GM18868 (cell line): ENCODE data around the gene PLEKHM3.
"Not testable (repeated sequence)": the region's sequence is repeated elsewhere in the genome, so short reads cannot be mapped to it uniquely, and the experiment has no call there.

Experiments
- ATAC-seq: cut with Tn5 transposase; IDR thresholded peaks from one replicate; pipeline ENCODE4 v1.9.1; 2021; ENCODE audit warnings: mild to moderate bottlenecking, moderate library complexity; ENCODE audit not compliant: unreplicated experiment

PLEKHM3 gene

GRCh38 chr2:207951734-207952470 lies 73.4 kb downstream of the PLEKHM3 start:
- peak; percentile 43 for ATAC-seq

GRCh38 chr2:207950761-207951114 lies 74.6 kb downstream of the PLEKHM3 start:
- no peak for ATAC-seq

GRCh38 chr2:207950063-207950760 lies 75.1 kb downstream of the PLEKHM3 start:
- ATAC-seq: no peak

GRCh38 chr2:207949245-207949644 lies 76.1 kb downstream of the PLEKHM3 start:
- not testable (repeated sequence) for ATAC-seq

- no peak for ATAC-seq
Measured at GRCh38 chr2:207944979-207945600, 80.2 kb downstream of the PLEKHM3 start.

- no peak for ATAC-seq
Measured at GRCh38 chr2:207944334-207944733, 81.0 kb downstream of the PLEKHM3 start.

- ATAC-seq: no peak
Measured at GRCh38 chr2:207939342-207940108, 85.8 kb downstream of the PLEKHM3 start.

GRCh38 chr2:207938886-207939285 lies 86.4 kb downstream of the PLEKHM3 start:
- ATAC-seq: no peak

GRCh38 chr2:207938415-207938814 lies 86.9 kb downstream of the PLEKHM3 start:
- no peak for ATAC-seq

- no peak for ATAC-seq
Measured at GRCh38 chr2:207937823-207938222, 87.5 kb downstream of the PLEKHM3 start.

- ATAC-seq: no peak
Measured at GRCh38 chr2:207937253-207937652, 88.1 kb downstream of the PLEKHM3 start.

- no peak for ATAC-seq
Measured at GRCh38 chr2:207936380-207936779, 88.9 kb downstream of the PLEKHM3 start.

GRCh38 chr2:207935991-207936370 lies 89.3 kb downstream of the PLEKHM3 start:
- no peak for ATAC-seq

- ATAC-seq: no peak
Measured at GRCh38 chr2:207935121-207935990, 90.0 kb downstream of the PLEKHM3 start.

GRCh38 chr2:207934720-207935119 lies 90.6 kb downstream of the PLEKHM3 start:
- no peak for ATAC-seq

GRCh38 chr2:207933396-207934065 lies 91.8 kb downstream of the PLEKHM3 start:
- no peak for ATAC-seq

- ATAC-seq: no peak
Measured at GRCh38 chr2:207932106-207932505, 93.2 kb downstream of the PLEKHM3 start.

GRCh38 chr2:207930747-207931146 lies 94.6 kb downstream of the PLEKHM3 start:
- no peak for ATAC-seq

GRCh38 chr2:207929923-207930322 lies 95.4 kb downstream of the PLEKHM3 start:
- ATAC-seq: no peak

GRCh38 chr2:207928079-207928478 lies 97.2 kb downstream of the PLEKHM3 start:
- no peak for ATAC-seq
